HCT116 (cell line): ENCODE data around the gene FRMD4A. TPM values are rescaled to one million over a fixed set of nuclear protein-coding genes. Genes with fewer than 3 reads are reported as not detected.

Source experiments
- ATAC-seq: fragments of 200-7000 bp; cut with Tn5 transposase; 2 replicates; pipeline ENCODE4 v1.9.1; 2020; ENCODE audit warnings: mild to moderate bottlenecking, moderate library complexity
- BruUV-seq: library from RNA; stranded (reverse); fragments of 400-500 nt; replicated peaks from 2 replicates; lab custom pipeline; 2021; lab: Mats Ljungman, UMichigan
- CTCF ChIA-PET: fragments of 300-600 bp; sonication (Branson Sonifier 250); formaldehyde crosslinking; loops from one replicate; lab custom pipeline; 2021; ENCODE audit warnings: antibody characterized with exemption; lab: Charles Lee
- POLR2A ChIA-PET: fragments of 300-600, 350-600 bp; sonication (Branson Sonifier 250); formaldehyde crosslinking; loops from one replicate; lab custom pipeline; 2021; ENCODE audit warnings: antibody characterized with exemption; lab: Charles Lee
- RAD21 ChIA-PET, 2 experiments: fragments of 300-600 bp; sonication (Branson Sonifier 250); formaldehyde crosslinking; loops; one replicate each; lab custom pipeline; 2023; ENCODE audit warnings: low total read pairs in 2 of 2; ENCODE audit not compliant: uncharacterized antibody in 2 of 2, unreplicated experiment in 2 of 2, low non-redundant PET in 1 of 2; lab: Charles Lee
- DNase-seq: peaks from one replicate; pipeline ENCODE4 v3.0.0-alpha.2; 2010; ENCODE audit warnings: low read depth, low spot score
- H2AFZ ChIP-seq: fragments of 200-600 bp; shearing (Covaris generic), sonication (generic); 2 replicates; pipeline ENCODE4 v1.6.1; 2017; ENCODE audit warnings: low read depth, mixed run types, mixed read lengths, antibody characterized with exemption, low read length; ENCODE audit not compliant: poor library complexity, severe bottlenecking
- H3K27ac ChIP-seq: 2 replicates; pipeline ENCODE4 v1.5.1; 2012; ENCODE audit warnings: low read depth, low read length
- H3K27me3 ChIP-seq: fragments of 200-600 bp; sonication (generic); 2 replicates; pipeline ENCODE4 v1.6.1; 2016; ENCODE audit warnings: mixed run types, low read length, mixed read lengths; ENCODE audit not compliant: insufficient read depth
- H3K36me3 ChIP-seq, 2 experiments: fragments of 200-500 bp in 1 of 2; fragments of 200-600 bp in 1 of 2; sonication (Bioruptor generic) in 1 of 2; sonication (generic) in 1 of 2; 2 replicates each; pipeline versions ENCODE4 v1.5.1 to v1.6.1; 2014 to 2016; ENCODE audit warnings: low read length in 2 of 2, inconsistent platforms in 1 of 2, mixed read lengths in 1 of 2, mixed run types in 1 of 2; ENCODE audit not compliant: insufficient read depth in 2 of 2, control insufficient read depth in 1 of 2
- H3K4me1 ChIP-seq, 2 experiments: fragments of 200-600 bp in 1 of 2; sonication (generic) in 1 of 2; 2 replicates each; pipeline versions ENCODE4 v1.5.1 to v1.6.1; 2012 to 2017; ENCODE audit warnings: low read length in 2 of 2, inconsistent platforms in 1 of 2, mild to moderate bottlenecking in 1 of 2, mixed read lengths in 1 of 2, mixed run types in 1 of 2, moderate library complexity in 1 of 2; ENCODE audit not compliant: insufficient read depth in 2 of 2, control insufficient read depth in 1 of 2
- H3K4me2 ChIP-seq: fragments of 200-600 bp; sonication (generic); 2 replicates; pipeline ENCODE4 v1.6.1; 2017; ENCODE audit warnings: mixed run types, low read length, mixed read lengths
- H3K4me3 ChIP-seq, 2 experiments: fragments of 200-600 bp in 1 of 2; sonication (generic) in 1 of 2; replicated peaks in 1 of 2; 2 replicates each; pipeline ENCODE4 v1.5.1; 2011 to 2016; ENCODE audit warnings: low read length in 2 of 2, control low read depth in 1 of 2, low read depth in 1 of 2, mild to moderate bottlenecking in 1 of 2, mixed read lengths in 1 of 2, mixed run types in 1 of 2
- H3K79me2 ChIP-seq: fragments of 200-600 bp; sonication (generic); 2 replicates; pipeline ENCODE4 v1.6.1; 2017; ENCODE audit warnings: mild to moderate bottlenecking, mixed run types, low read length, moderate library complexity, mixed read lengths; ENCODE audit not compliant: insufficient read depth
- H3K9ac ChIP-seq: fragments of 200-600 bp; sonication (generic); 2 replicates; pipeline ENCODE4 v1.6.1; 2016; ENCODE audit warnings: low read length, mixed read lengths
- H3K9me2 ChIP-seq: fragments of 200-600 bp; sonication (generic), shearing (Covaris generic); 2 replicates; pipeline ENCODE4 v1.6.1; 2017; ENCODE audit warnings: mixed run types, mild to moderate bottlenecking, moderate library complexity; ENCODE audit not compliant: insufficient read depth
- H3K9me3 ChIP-seq, 2 experiments: fragments of 200-500 bp in 1 of 2; fragments of 200-600 bp in 1 of 2; sonication (Bioruptor generic) in 1 of 2; sonication (generic) in 1 of 2; 2 replicates each; pipeline ENCODE4 v1.6.1; 2014 to 2017; ENCODE audit warnings: low read length in 2 of 2, mixed read lengths in 2 of 2, inconsistent platforms in 1 of 2, low read depth in 1 of 2, mild to moderate bottlenecking in 1 of 2, mixed run types in 1 of 2, moderate library complexity in 1 of 2; ENCODE audit not compliant: control insufficient read depth in 1 of 2, insufficient read depth in 1 of 2
- H4K20me1 ChIP-seq: fragments of 200-600 bp; sonication (generic), shearing (Covaris generic); 2 replicates; pipeline ENCODE4 v1.6.1; 2017; ENCODE audit warnings: mixed run types, mild to moderate bottlenecking, moderate library complexity; ENCODE audit not compliant: insufficient read depth
- CBX3 ChIP-seq: IDR thresholded peaks from 2 replicates; pipeline ENCODE4 v1.6.1; 2012; ENCODE audit warnings: low read depth
- CEBPB ChIP-seq: IDR thresholded peaks from 2 replicates; pipeline ENCODE4 v1.6.1; 2012; ENCODE audit warnings: low read depth
- EGR1 ChIP-seq: IDR thresholded peaks from 2 replicates; pipeline ENCODE4 v1.6.1; 2012; ENCODE audit warnings: low read depth
- EZH2 ChIP-seq: fragments of 200-600 bp; sonication (generic); IDR thresholded peaks from 2 replicates; pipeline ENCODE4 v1.6.1; 2017; ENCODE audit warnings: antibody characterized with exemption, mixed run types
- FOSL1 ChIP-seq: IDR thresholded peaks from 2 replicates; pipeline ENCODE4 v1.6.1; 2012; ENCODE audit warnings: low read depth
- POLR2A ChIP-seq: IDR thresholded peaks from 2 replicates; pipeline ENCODE4 v1.7.0; 2011; ENCODE audit warnings: borderline replicate concordance; ENCODE audit not compliant: insufficient read depth, insufficient read length; ENCODE audit errors: extremely low read depth
- SIN3A ChIP-seq: IDR thresholded peaks from 2 replicates; pipeline ENCODE4 v1.6.1; 2012; ENCODE audit warnings: low read depth
- SP1 ChIP-seq: IDR thresholded peaks from 2 replicates; pipeline ENCODE4 v1.6.1; 2012; ENCODE audit warnings: low read depth
- TCF7L2 ChIP-seq: IDR thresholded peaks from 2 replicates; pipeline ENCODE4 v1.7.0; 2011; ENCODE audit warnings: borderline replicate concordance, inconsistent platforms; ENCODE audit not compliant: insufficient read depth, insufficient read length; ENCODE audit errors: extremely low read depth
- YY1 ChIP-seq: IDR thresholded peaks from 2 replicates; pipeline ENCODE4 v1.6.1; 2011; ENCODE audit warnings: low read length, low read depth, moderate library complexity, mild to moderate bottlenecking; ENCODE audit not compliant: insufficient replicate concordance; ENCODE audit errors: extremely low read depth
- ZNF274 ChIP-seq: fragments of 200-500 bp; sonication (Bioruptor generic); IDR thresholded peaks from 2 replicates; pipeline ENCODE4 v1.6.1; 2014; ENCODE audit warnings: mild to moderate bottlenecking, low read depth, low read length, inconsistent platforms
- intact Hi-C: fragments of 100-400 bp; cut with micrococcal nuclease; formaldehyde crosslinking; loops from 2 replicates; pipeline ENCODE4 v1.10.0; 2022
- total RNA-seq: library from RNA; stranded (reverse); gene quantifications from one replicate; pipeline ENCODE4 v1.2.1, GENCODE V29; 2021; ENCODE audit not compliant: unreplicated experiment
- TF ChIP-seq, protein P1 (sequence below): IDR thresholded peaks from 2 replicates; pipeline ENCODE4 v1.6.1; 2012
- TF ChIP-seq, protein P2 (sequence below), 3 experiments: fragments of 200-600 bp in 1 of 3; sonication (generic) in 1 of 3; IDR thresholded peaks in 2 of 3; conservative IDR thresholded peaks in 1 of 3; 2 replicates each; pipeline ENCODE4 v1.5.1; 2012 to 2017; ENCODE audit warnings: low read depth in 2 of 3, low read length in 2 of 3, antibody characterized with exemption in 1 of 3, borderline replicate concordance in 1 of 3, control low read depth in 1 of 3, mild to moderate bottlenecking in 1 of 3, mixed read lengths in 1 of 3, mixed run types in 1 of 3, moderate library complexity in 1 of 3; ENCODE audit not compliant: insufficient read depth in 1 of 3
- TF ChIP-seq, protein P3 (sequence below): IDR thresholded peaks from 2 replicates; pipeline ENCODE4 v1.6.1; 2011; ENCODE audit warnings: mild to moderate bottlenecking, low read length, moderate library complexity; ENCODE audit not compliant: insufficient replicate concordance; ENCODE audit errors: extremely low read depth

Gene FRMD4A
- total RNA-seq, 1 experiment from 2014 or later: 0.20 TPM

DNA sequence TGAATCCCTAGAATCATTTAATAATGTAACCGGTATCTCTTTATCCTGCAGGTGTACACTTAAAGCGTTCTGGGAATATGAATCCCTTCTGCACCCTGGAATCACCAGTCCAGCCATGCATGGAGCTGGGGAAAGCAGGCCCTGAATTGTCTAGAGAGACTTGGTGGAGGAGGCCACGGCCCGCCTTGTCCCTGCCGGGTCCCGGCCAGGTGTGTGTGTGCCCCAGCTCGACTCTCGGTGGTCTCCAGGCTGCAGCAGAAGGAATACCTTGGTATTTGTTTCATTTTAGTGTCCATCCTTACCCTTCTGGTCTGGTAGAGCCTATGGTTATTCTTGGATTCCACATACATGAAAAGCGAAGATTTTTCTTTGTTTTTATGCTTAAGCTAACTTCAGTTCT, 685.9 kb downstream of the FRMD4A start:
- no peak for TF ChIP-seq EZH2
- TF ChIP-seq, protein P1, sequence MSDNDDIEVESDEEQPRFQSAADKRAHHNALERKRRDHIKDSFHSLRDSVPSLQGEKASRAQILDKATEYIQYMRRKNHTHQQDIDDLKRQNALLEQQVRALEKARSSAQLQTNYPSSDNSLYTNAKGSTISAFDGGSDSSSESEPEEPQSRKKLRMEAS: no peak
- TF ChIP-seq ZNF274: no peak
- TF ChIP-seq POLR2A: no peak
- no peak for TF ChIP-seq SIN3A
- TF ChIP-seq EGR1: no peak
- TF ChIP-seq, protein P2, sequence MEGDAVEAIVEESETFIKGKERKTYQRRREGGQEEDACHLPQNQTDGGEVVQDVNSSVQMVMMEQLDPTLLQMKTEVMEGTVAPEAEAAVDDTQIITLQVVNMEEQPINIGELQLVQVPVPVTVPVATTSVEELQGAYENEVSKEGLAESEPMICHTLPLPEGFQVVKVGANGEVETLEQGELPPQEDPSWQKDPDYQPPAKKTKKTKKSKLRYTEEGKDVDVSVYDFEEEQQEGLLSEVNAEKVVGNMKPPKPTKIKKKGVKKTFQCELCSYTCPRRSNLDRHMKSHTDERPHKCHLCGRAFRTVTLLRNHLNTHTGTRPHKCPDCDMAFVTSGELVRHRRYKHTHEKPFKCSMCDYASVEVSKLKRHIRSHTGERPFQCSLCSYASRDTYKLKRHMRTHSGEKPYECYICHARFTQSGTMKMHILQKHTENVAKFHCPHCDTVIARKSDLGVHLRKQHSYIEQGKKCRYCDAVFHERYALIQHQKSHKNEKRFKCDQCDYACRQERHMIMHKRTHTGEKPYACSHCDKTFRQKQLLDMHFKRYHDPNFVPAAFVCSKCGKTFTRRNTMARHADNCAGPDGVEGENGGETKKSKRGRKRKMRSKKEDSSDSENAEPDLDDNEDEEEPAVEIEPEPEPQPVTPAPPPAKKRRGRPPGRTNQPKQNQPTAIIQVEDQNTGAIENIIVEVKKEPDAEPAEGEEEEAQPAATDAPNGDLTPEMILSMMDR (IDR thresholded peaks at IDR 0.05 in 2 of 3, conservative IDR thresholded peaks at IDR 0.05 in 1 of 3; ENCODE audit: borderline replicate concordance in 1 of 3, insufficient read depth in 1 of 3, low read depth in 2 of 3, low read length in 2 of 3): no peak
- TF ChIP-seq TCF7L2: no peak
- TF ChIP-seq SP1: no peak
- TF ChIP-seq FOSL1: no peak
- TF ChIP-seq, protein P3, sequence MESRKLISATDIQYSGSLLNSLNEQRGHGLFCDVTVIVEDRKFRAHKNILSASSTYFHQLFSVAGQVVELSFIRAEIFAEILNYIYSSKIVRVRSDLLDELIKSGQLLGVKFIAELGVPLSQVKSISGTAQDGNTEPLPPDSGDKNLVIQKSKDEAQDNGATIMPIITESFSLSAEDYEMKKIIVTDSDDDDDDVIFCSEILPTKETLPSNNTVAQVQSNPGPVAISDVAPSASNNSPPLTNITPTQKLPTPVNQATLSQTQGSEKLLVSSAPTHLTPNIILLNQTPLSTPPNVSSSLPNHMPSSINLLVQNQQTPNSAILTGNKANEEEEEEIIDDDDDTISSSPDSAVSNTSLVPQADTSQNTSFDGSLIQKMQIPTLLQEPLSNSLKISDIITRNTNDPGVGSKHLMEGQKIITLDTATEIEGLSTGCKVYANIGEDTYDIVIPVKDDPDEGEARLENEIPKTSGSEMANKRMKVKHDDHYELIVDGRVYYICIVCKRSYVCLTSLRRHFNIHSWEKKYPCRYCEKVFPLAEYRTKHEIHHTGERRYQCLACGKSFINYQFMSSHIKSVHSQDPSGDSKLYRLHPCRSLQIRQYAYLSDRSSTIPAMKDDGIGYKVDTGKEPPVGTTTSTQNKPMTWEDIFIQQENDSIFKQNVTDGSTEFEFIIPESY: no peak
- no peak for TF ChIP-seq YY1
- no peak for TF ChIP-seq CEBPB
- TF ChIP-seq CBX3: no peak
- ChIA-PET POLR2A (no interaction called here), CTCF (no interaction called here), RAD21 (no interaction called here)
- no TSS peak for BruUV-seq
- Histone ChIP-seq H3K4me2 (no peak overlapping the region), H3K9me3 (peaks cover 3 to 18% of the 10 kb centered on the region in 2 experiments; a peak in 2 of 4 replicates), H3K4me1 (no peaks in the 10 kb centered on the region), H3K9me2 (no peaks in the 10 kb centered on the region), H3K36me3 (no peaks in the 10 kb centered on the region), H3K27me3 (no peaks in the 10 kb centered on the region), H3K27ac (no peak overlapping the region), H3K79me2 (no peaks in the 10 kb centered on the region), H4K20me1 (no peaks in the 10 kb centered on the region), H3K4me3 (no peak overlapping the region), H2AFZ (no peak overlapping the region), H3K9ac (no peak overlapping the region)
- DNase-seq (no peak), ATAC-seq (no peak)
- intact Hi-C loops: no loop called here
